GM23338 (cell line): Measurements from ENCODE around the gene OVCA2.

Experiments used
- CREB1 ChIP-seq: fragments of 250-450 bp; sonication (Bioruptor Pico); IDR thresholded peaks from 2 replicates; pipeline ENCODE4 v1.5.0; 2020; ENCODE audit warnings: low read depth, mild to moderate bottlenecking, moderate library complexity
- CTCF ChIP-seq, 2 experiments: fragments of 200-600 bp in 1 of 2; sonication (generic) in 1 of 2; conservative IDR thresholded peaks; 2 replicates each; pipeline versions ENCODE4 v1.5.1 to v1.6.1; 2016 to 2017; ENCODE audit warnings: antibody characterized with exemption in 2 of 2, low read depth in 2 of 2, mild to moderate bottlenecking in 2 of 2, moderate library complexity in 1 of 2
- ETS1 ChIP-seq: IDR thresholded peaks from 2 replicates; pipeline ENCODE4 v1.6.1; 2016; ENCODE audit warnings: antibody characterized with exemption
- EZH2 ChIP-seq: fragments of 200-600 bp; sonication (generic); IDR thresholded peaks from one replicate; pipeline ENCODE4 v1.8.0; 2017; ENCODE audit warnings: antibody characterized with exemption, mild to moderate bottlenecking, low read depth; ENCODE audit not compliant: unreplicated experiment
- EZH2phosphoT487 ChIP-seq: fragments of 200-600 bp; sonication (generic); IDR thresholded peaks from one replicate; pipeline ENCODE4 v1.8.1; 2018; ENCODE audit warnings: antibody characterized with exemption; ENCODE audit not compliant: unreplicated experiment
- JUNB ChIP-seq: IDR thresholded peaks from one replicate; pipeline ENCODE4 v1.6.1; 2016; ENCODE audit warnings: antibody characterized with exemption; ENCODE audit not compliant: unreplicated experiment
- POLR2AphosphoS5 ChIP-seq: IDR thresholded peaks from 2 replicates; pipeline ENCODE4 v1.6.1; 2016; ENCODE audit warnings: antibody characterized with exemption, low read depth
- REST ChIP-seq: IDR thresholded peaks from one replicate; pipeline ENCODE4 v1.6.1; 2018; ENCODE audit warnings: antibody characterized with exemption; ENCODE audit not compliant: unreplicated experiment
- STAT1 ChIP-seq: IDR thresholded peaks from one replicate; pipeline ENCODE4 v1.6.1; 2016; ENCODE audit warnings: antibody characterized with exemption; ENCODE audit not compliant: unreplicated experiment

- TF ChIP-seq STAT1 (no peak), CTCF (conservative IDR thresholded peaks at IDR 0.05; ENCODE audit: low read depth in 2 of 2) (no peak), JUNB (no peak), POLR2AphosphoS5 (no peak), REST (no peak), EZH2phosphoT487 (no peak), EZH2 (no peak), CREB1 (no peak), ETS1 (no peak)
These were observed 25.3 kb upstream of the OVCA2 start for GRCh38 chr17:2016494-2016893.
